Thymus (tissue), 11 donors: ENCODE measurements around the gene ANAPC2. TPM values are rescaled to one million over a fixed set of nuclear protein-coding genes. Genes with fewer than 3 reads are reported as not detected.

Source experiments
- DNase-seq, 9 donors: peaks; one replicate each; pipeline ENCODE4 v3.0.0-alpha.2; 2013; ENCODE audit warnings: low spot score in 9 of 9, low read depth in 6 of 9, missing footprints in 1 of 9
- H3K27ac ChIP-seq, 2 donors: one replicate each; pipeline ENCODE4 v1.5.1; 2013; ENCODE audit warnings: control low read depth in 1 of 2, low read depth in 1 of 2, low read length in 1 of 2, mild to moderate bottlenecking in 1 of 2, moderate library complexity in 1 of 2
- H3K27me3 ChIP-seq, 2 donors: one replicate each; pipeline ENCODE4 v1.5.1; 2013; ENCODE audit warnings: low read length in 1 of 2; ENCODE audit not compliant: control insufficient read depth in 2 of 2, insufficient read depth in 1 of 2
- H3K36me3 ChIP-seq, 2 donors: one replicate each; pipeline ENCODE4 v1.5.1; 2013; ENCODE audit warnings: low read length in 1 of 2, mild to moderate bottlenecking in 1 of 2, moderate library complexity in 1 of 2; ENCODE audit not compliant: control insufficient read depth in 2 of 2, insufficient read depth in 2 of 2
- H3K4me1 ChIP-seq, 2 donors: one replicate each; pipeline ENCODE4 v1.5.1; 2013; ENCODE audit warnings: low read length in 2 of 2; ENCODE audit not compliant: control insufficient read depth in 2 of 2, insufficient read depth in 2 of 2
- H3K4me3 ChIP-seq, 2 donors: one replicate each; pipeline ENCODE4 v1.5.1; 2013; ENCODE audit warnings: low read length in 2 of 2, control low read depth in 1 of 2, mild to moderate bottlenecking in 1 of 2
- H3K9me3 ChIP-seq, 2 donors: one replicate each; pipeline ENCODE4 v1.5.1; 2013; ENCODE audit warnings: low read length in 1 of 2, mild to moderate bottlenecking in 1 of 2; ENCODE audit not compliant: control insufficient read depth in 2 of 2, insufficient read depth in 1 of 2
- WGBS: extraction: QIAGEN DNeasy Blood & Tissue Kit; methylation state at CpG from one replicate; pipeline ENCODE4 v1.1.7; 2013; 5-methylcytosine and 5-hydroxymethylcytosine counted together
- polyA plus RNA-seq: library from polyadenylated mRNA; stranded (reverse); fragments of 200-250 nt; gene quantifications from one replicate; pipeline ENCODE4 v1.2.3, GENCODE V29; 2013
- total RNA-seq: library from RNA; stranded (reverse); fragments of 120-200 nt; gene quantifications from one replicate; pipeline ENCODE4 v1.2.4, GENCODE V29; 2013
- donor health status: healthy.

Gene ANAPC2
- total and polyA plus RNA-seq, 2 donors, result 19.1 to 69.4 TPM

- H3K27me3 ChIP-seq, result peaks cover 48 to 99% of the 10 kb centered on the region in 2 donors
- H3K9me3 ChIP-seq, result no peaks in the 10 kb centered on the region
- H3K36me3 ChIP-seq, result no peaks in the 10 kb centered on the region
- 46% methylated on average over 69 of the region's 71 CpGs for WGBS
- H3K4me3 ChIP-seq, result no peak overlapping the region
- no peak overlapping the region for H3K27ac ChIP-seq
- peaks cover under 1 to 11% of the 10 kb centered on the region in 2 donors for H3K4me1 ChIP-seq
- DNase-seq, result no peak
These were observed 26.5 kb downstream of the ANAPC2 start for GRCh38 chr9:137161558-137162486.

- WGBS, result 55% methylated on average over 56 of the region's 56 CpGs
- Histone ChIP-seq H3K4me3 (no peak overlapping the region), H3K9me3 (no peaks in the 10 kb centered on the region), H3K36me3 (no peaks in the 10 kb centered on the region), H3K27me3 (peaks cover 48 to 99% of the 10 kb centered on the region in 2 donors), H3K4me1 (peaks cover 3 to 13% of the 10 kb centered on the region in 2 donors), H3K27ac (no peak overlapping the region)
- no peak for DNase-seq
These were observed 27.4 kb downstream of the ANAPC2 start for GRCh38 chr9:137160716-137161557.

GRCh38 chr9:137160054-137160425 lies 28.3 kb downstream of the ANAPC2 start:
- peaks cover 3 to 13% of the 10 kb centered on the region in 2 donors for H3K4me1 ChIP-seq
- H3K27ac ChIP-seq, result no peak overlapping the region
- DNase-seq, result no peak
- H3K27me3 ChIP-seq, result peaks cover 48 to 99% of the 10 kb centered on the region in 2 donors
- no peak overlapping the region for H3K4me3 ChIP-seq
- WGBS, result 85% methylated on average over 17 of the region's 17 CpGs
- H3K9me3 ChIP-seq, result no peaks in the 10 kb centered on the region
- H3K36me3 ChIP-seq, result no peaks in the 10 kb centered on the region

GRCh38 chr9:137159105-137160053 lies 29.0 kb downstream of the ANAPC2 start:
- Histone ChIP-seq H3K27me3 (peaks cover 46 to 99% of the 10 kb centered on the region in 2 donors), H3K9me3 (no peaks in the 10 kb centered on the region), H3K27ac (no peak overlapping the region), H3K4me1 (peaks cover 3 to 13% of the 10 kb centered on the region in 2 donors), H3K4me3 (no peak overlapping the region), H3K36me3 (no peaks in the 10 kb centered on the region)
- no peak for DNase-seq
- 52% methylated on average over 14 of the region's 14 CpGs for WGBS

GRCh38 chr9:137158625-137159024 lies 29.7 kb downstream of the ANAPC2 start:
- peaks cover 41 to 92% of the 10 kb centered on the region in 2 donors for H3K27me3 ChIP-seq
- H3K36me3 ChIP-seq, result no peaks in the 10 kb centered on the region
- H3K27ac ChIP-seq, result no peak overlapping the region
- H3K9me3 ChIP-seq, result no peaks in the 10 kb centered on the region
- DNase-seq, result no peak
- H3K4me1 ChIP-seq, result peaks cover 3 to 13% of the 10 kb centered on the region in 2 donors
- no peak overlapping the region for H3K4me3 ChIP-seq
- 18% methylated on average over 4 of the region's 4 CpGs for WGBS

- Histone ChIP-seq H3K4me3 (no peak overlapping the region), H3K9me3 (no peaks in the 10 kb centered on the region), H3K27me3 (peaks cover 39 to 84% of the 10 kb centered on the region in 2 donors), H3K36me3 (no peaks in the 10 kb centered on the region), H3K4me1 (peaks cover 3 to 6% of the 10 kb centered on the region in 2 donors), H3K27ac (no peak overlapping the region)
- DNase-seq, result no peak
- WGBS, result 70% methylated on average over 19 of the region's 19 CpGs
These were observed 30.5 kb downstream of the ANAPC2 start for GRCh38 chr9:137157618-137158415.

- peaks cover 30 to 75% of the 10 kb centered on the region in 2 donors for H3K27me3 ChIP-seq
These were observed 31.6 kb downstream of the ANAPC2 start for GRCh38 chr9:137156567-137157375.

More at GRCh38 chr9:137156567-137157375, 31.6 kb downstream of the ANAPC2 start:
- 5% methylated on average over 65 of the region's 65 CpGs for WGBS
- H3K27ac ChIP-seq, result no peak overlapping the region
- H3K36me3 ChIP-seq, result no peaks in the 10 kb centered on the region
- peak in 1 of 9 donors; percentile 33 for DNase-seq
- H3K4me3 ChIP-seq, result peak overlapping the region in 1 of 2 donors; percentile 26
- peaks cover 0 to 3% of the 10 kb centered on the region in 2 donors for H3K9me3 ChIP-seq
- H3K4me1 ChIP-seq, result peaks cover 2 to 3% of the 10 kb centered on the region in 2 donors
